Stomach (tissue), 4 donors: ENCODE results near the gene KISS1R.

Experiments used
- POLR2A ChIP-seq, 4 donors: fragments of 450-650 bp; IDR thresholded peaks; one replicate each; pipeline ENCODE4 v1.6.1; 2016; ENCODE audit warnings: antibody characterized with exemption in 4 of 4, control low read depth in 2 of 4, mild to moderate bottlenecking in 1 of 4, moderate library complexity in 1 of 4
- TF ChIP-seq, protein P1 (sequence below), 7 experiments: fragments of 450-650 bp in 4 of 7; fragments of 200-600 bp in 3 of 7; sonication (generic) in 3 of 7; IDR thresholded peaks; one replicate each; pipeline ENCODE4 v1.5.1; 2016 to 2019; ENCODE audit warnings: antibody characterized with exemption in 7 of 7, control low read depth in 2 of 7, mild to moderate bottlenecking in 1 of 7

- TF ChIP-seq, protein P1, sequence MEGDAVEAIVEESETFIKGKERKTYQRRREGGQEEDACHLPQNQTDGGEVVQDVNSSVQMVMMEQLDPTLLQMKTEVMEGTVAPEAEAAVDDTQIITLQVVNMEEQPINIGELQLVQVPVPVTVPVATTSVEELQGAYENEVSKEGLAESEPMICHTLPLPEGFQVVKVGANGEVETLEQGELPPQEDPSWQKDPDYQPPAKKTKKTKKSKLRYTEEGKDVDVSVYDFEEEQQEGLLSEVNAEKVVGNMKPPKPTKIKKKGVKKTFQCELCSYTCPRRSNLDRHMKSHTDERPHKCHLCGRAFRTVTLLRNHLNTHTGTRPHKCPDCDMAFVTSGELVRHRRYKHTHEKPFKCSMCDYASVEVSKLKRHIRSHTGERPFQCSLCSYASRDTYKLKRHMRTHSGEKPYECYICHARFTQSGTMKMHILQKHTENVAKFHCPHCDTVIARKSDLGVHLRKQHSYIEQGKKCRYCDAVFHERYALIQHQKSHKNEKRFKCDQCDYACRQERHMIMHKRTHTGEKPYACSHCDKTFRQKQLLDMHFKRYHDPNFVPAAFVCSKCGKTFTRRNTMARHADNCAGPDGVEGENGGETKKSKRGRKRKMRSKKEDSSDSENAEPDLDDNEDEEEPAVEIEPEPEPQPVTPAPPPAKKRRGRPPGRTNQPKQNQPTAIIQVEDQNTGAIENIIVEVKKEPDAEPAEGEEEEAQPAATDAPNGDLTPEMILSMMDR (IDR thresholded peaks at IDR 0.05) = no peak
- TF ChIP-seq POLR2A (IDR thresholded peaks at IDR 0.05) = no peak
Observed at GRCh38 chr19:898663-899062, 18.5 kb upstream of the KISS1R start.
